Fibroblast of lung (primary cell): ENCODE measurements around the gene ING4. TPM values are rescaled to one million over a fixed set of nuclear protein-coding genes. Genes with fewer than 3 reads are reported as not detected.

ENCODE experiments used
- DNase-seq, 2 donors: peaks; one replicate each; pipeline versions ENCODE4 v3.0.0 to v3.0.0-alpha.2; 2010; ENCODE audit warnings: low read depth in 2 of 2
- H2AFZ ChIP-seq: 2 replicates; pipeline ENCODE4 v1.5.1; 2012; ENCODE audit warnings: low read length, control low read depth, inconsistent platforms
- H3K27ac ChIP-seq: 2 replicates; pipeline ENCODE4 v1.5.1; 2011; ENCODE audit warnings: low read length, control low read depth; ENCODE audit not compliant: insufficient read depth
- H3K27me3 ChIP-seq: 2 replicates; pipeline ENCODE4 v1.5.1; 2011; ENCODE audit warnings: mild to moderate bottlenecking, low read length; ENCODE audit not compliant: control insufficient read depth, insufficient read depth
- H3K36me3 ChIP-seq: 2 replicates; pipeline ENCODE4 v1.5.1; 2011; ENCODE audit warnings: low read length; ENCODE audit not compliant: control insufficient read depth, insufficient read depth
- H3K4me1 ChIP-seq: 2 replicates; pipeline ENCODE4 v1.5.1; 2011; ENCODE audit warnings: low read length; ENCODE audit not compliant: control insufficient read depth, insufficient read depth; ENCODE audit errors: extremely low read depth
- H3K4me2 ChIP-seq: 2 replicates; pipeline ENCODE4 v1.5.1; 2011; ENCODE audit warnings: low read length, control low read depth; ENCODE audit not compliant: insufficient read depth; ENCODE audit errors: extremely low read depth
- H3K4me3 ChIP-seq, 4 experiments: fragments of 200-600 bp in 1 of 4; sonication (generic) in 1 of 4; replicated peaks in 1 of 4; 2 replicates each; pipeline ENCODE4 v1.5.1; 2011 to 2016; ENCODE audit warnings: low read length in 4 of 4, low read depth in 3 of 4, mild to moderate bottlenecking in 3 of 4, control low read depth in 2 of 4, inconsistent platforms in 1 of 4, mixed read lengths in 1 of 4; ENCODE audit not compliant: insufficient read depth in 1 of 4; ENCODE audit errors: control extremely low read depth in 1 of 4
- H3K79me2 ChIP-seq: 2 replicates; pipeline ENCODE4 v1.5.1; 2012; ENCODE audit warnings: mild to moderate bottlenecking, low read length, inconsistent platforms; ENCODE audit not compliant: control insufficient read depth, insufficient read depth
- H3K9ac ChIP-seq: 2 replicates; pipeline ENCODE4 v1.5.1; 2011; ENCODE audit warnings: mild to moderate bottlenecking, low read length, control low read depth; ENCODE audit not compliant: insufficient read depth
- H3K9me3 ChIP-seq: 2 replicates; pipeline ENCODE4 v1.5.1; 2012; ENCODE audit warnings: low read depth, low read length; ENCODE audit not compliant: control insufficient read depth, insufficient read depth
- H4K20me1 ChIP-seq: 2 replicates; pipeline ENCODE4 v1.5.1; 2011; ENCODE audit warnings: low read length; ENCODE audit not compliant: control insufficient read depth, insufficient read depth; ENCODE audit errors: extremely low read depth
- CTCF ChIP-seq, 2 donors: IDR thresholded peaks in 1 of 2; conservative IDR thresholded peaks in 1 of 2; 1 replicate in 1 of 2; 2 replicates in 1 of 2; pipeline ENCODE4 v1.5.1; 2011 to 2012; ENCODE audit warnings: low read length in 2 of 2, control low read depth in 1 of 2, inconsistent platforms in 1 of 2, low read depth in 1 of 2, mild to moderate bottlenecking in 1 of 2
- EZH2 ChIP-seq: IDR thresholded peaks from 2 replicates; pipeline ENCODE4 v1.5.1; 2012; ENCODE audit warnings: low read length, control low read depth, mild to moderate bottlenecking; ENCODE audit errors: missing control alignments
- polyA plus RNA-seq, 2 donors: library from polyadenylated mRNA; depleted of rRNA in 1 of 2; stranded (reverse) in 1 of 2; unstranded in 1 of 2; fragments of >200 nt; gene quantifications; 2 replicates each; pipeline ENCODE4 v1.2.1, GENCODE V29; 2011 to 2012; ENCODE audit warnings: missing spikeins in 1 of 2
- total RNA-seq: library from RNA; depleted of rRNA; stranded (reverse); fragments of >200 nt; gene quantifications from 2 replicates; pipeline ENCODE4 v1.2.1, GENCODE V29; 2014

Gene ING4
- total and polyA plus RNA-seq, 2 donors (not counting 1 experiment from before 2014, with no cell fraction given) = 36.0 to 47.1 TPM

- no peak overlapping the region for H2AFZ ChIP-seq
- H3K27ac ChIP-seq = no peak overlapping the region
These were observed 21.8 kb downstream of the ING4 start for GRCh38 chr12:6641131-6641530.

GRCh38 chr12:6640497-6640896 lies 22.4 kb downstream of the ING4 start:
- peaks cover 18% of the 10 kb centered on the region for H3K27me3 ChIP-seq
- no peaks in the 10 kb centered on the region for H3K79me2 ChIP-seq
- no peak for DNase-seq
- no peaks in the 10 kb centered on the region for H4K20me1 ChIP-seq
- no peaks in the 10 kb centered on the region for H3K36me3 ChIP-seq
- no peak overlapping the region for H3K27ac ChIP-seq
- H3K9me3 ChIP-seq = no peaks in the 10 kb centered on the region
- TF ChIP-seq CTCF (conservative IDR thresholded peaks at IDR 0.05 in 1 of 2, IDR thresholded peaks at IDR 0.05 in 1 of 2; ENCODE audit: low read depth in 1 of 2, low read length in 2 of 2) = no peak
- TF ChIP-seq EZH2 = no peak
- no peaks in the 10 kb centered on the region for H3K4me1 ChIP-seq
- no peak overlapping the region for H3K9ac ChIP-seq
- no peak overlapping the region for H2AFZ ChIP-seq
- H3K4me2 ChIP-seq = no peak overlapping the region
- no peak overlapping the region for H3K4me3 ChIP-seq

More at GRCh38 chr12:6641131-6641530, 21.8 kb downstream of the ING4 start:
- no peaks in the 10 kb centered on the region for H3K4me1 ChIP-seq
- no peaks in the 10 kb centered on the region for H3K79me2 ChIP-seq
- H3K4me2 ChIP-seq = no peak overlapping the region
- no peaks in the 10 kb centered on the region for H4K20me1 ChIP-seq
- TF ChIP-seq CTCF (conservative IDR thresholded peaks at IDR 0.05 in 1 of 2, IDR thresholded peaks at IDR 0.05 in 1 of 2; ENCODE audit: low read depth in 1 of 2, low read length in 2 of 2) (no peak), EZH2 (no peak)
- no peak for DNase-seq
- H3K9me3 ChIP-seq = no peaks in the 10 kb centered on the region
- no peak overlapping the region for H3K9ac ChIP-seq
- peaks cover 18% of the 10 kb centered on the region for H3K27me3 ChIP-seq
- H3K4me3 ChIP-seq = no peak overlapping the region
- no peaks in the 10 kb centered on the region for H3K36me3 ChIP-seq

GRCh38 chr12:6639151-6639801 lies 23.6 kb downstream of the ING4 start:
- TF ChIP-seq CTCF (conservative IDR thresholded peaks at IDR 0.05 in 1 of 2, IDR thresholded peaks at IDR 0.05 in 1 of 2; ENCODE audit: low read depth in 1 of 2, low read length in 2 of 2) = no peak
- no peak for TF ChIP-seq EZH2
- Histone ChIP-seq H3K4me2 (no peak overlapping the region), H3K9ac (no peak overlapping the region), H3K27me3 (peaks cover 18% of the 10 kb centered on the region), H4K20me1 (no peaks in the 10 kb centered on the region), H3K79me2 (no peaks in the 10 kb centered on the region), H3K4me1 (no peaks in the 10 kb centered on the region), H2AFZ (no peak overlapping the region), H3K4me3 (no peak overlapping the region), H3K36me3 (no peaks in the 10 kb centered on the region), H3K9me3 (no peaks in the 10 kb centered on the region), H3K27ac (no peak overlapping the region)
- no peak for DNase-seq
